Activated B cell treated with CpG ODN at 0.5 μM for 24 hours (primary cell): ENCODE data around the gene ADSS1. TPM values are rescaled to one million over a fixed set of nuclear protein-coding genes. Genes with fewer than 3 reads are reported as not detected.
A peak's percentile ranks its signal among the peaks of the same experiment; 100 is the strongest.

ENCODE experiments used
- ATAC-seq: fragments of 200-7000 bp; cut with Tn5 transposase; one replicate; pipeline ENCODE4 v1.10.0; 2021; ENCODE audit warnings: low read depth, mild to moderate bottlenecking, moderate library complexity
- CTCF ChIA-PET: fragments of 350-600 bp; sonication (Branson Sonifier 250); formaldehyde crosslinking; loops from one replicate; lab custom pipeline; 2021; ENCODE audit warnings: antibody characterized with exemption; lab: Charles Lee
- POLR2A ChIA-PET: fragments of 350-600 bp; sonication (Branson Sonifier 250); formaldehyde crosslinking; loops from one replicate; lab custom pipeline; 2021; ENCODE audit warnings: antibody characterized with exemption; lab: Charles Lee
- DNase-seq: peaks from one replicate; pipeline ENCODE4 v3.0.0; 2022
- H3K27ac Mint-ChIP-seq: one replicate; pipeline ENCODE4 v1.8.0; 2020; ENCODE audit warnings: mixed read lengths
- H3K27me3 Mint-ChIP-seq: one replicate; pipeline ENCODE4 v1.8.0; 2021; ENCODE audit warnings: mixed read lengths
- H3K36me3 Mint-ChIP-seq: one replicate; pipeline ENCODE4 v1.8.0; 2021; ENCODE audit warnings: low read depth, mixed read lengths
- H3K4me1 Mint-ChIP-seq: one replicate; pipeline ENCODE4 v1.8.0; 2021; ENCODE audit warnings: mixed read lengths
- H3K4me3 Mint-ChIP-seq: one replicate; pipeline ENCODE4 v1.8.0; 2020; ENCODE audit warnings: mild to moderate bottlenecking, mixed read lengths
- H3K9me3 Mint-ChIP-seq: one replicate; pipeline ENCODE4 v1.8.0; 2020; ENCODE audit warnings: mixed read lengths
- intact Hi-C: fragments of 100-400 bp; cut with micrococcal nuclease; formaldehyde crosslinking; loops from one replicate; pipeline ENCODE4 v1.15.1; 2024
- total RNA-seq: library from RNA; stranded (reverse); gene quantifications from 2 replicates; pipeline ENCODE4 v1.2.3, GENCODE V29; 2022
- TF ChIP-seq, protein P1 (sequence below): fragments of 200-600 bp; IDR thresholded peaks from one replicate; pipeline ENCODE4 v1.8.0; 2022; ENCODE audit warnings: antibody characterized with exemption, mild to moderate bottlenecking

The ADSS1 gene
- total RNA-seq, 1 donor from 2014 or later, result 0.18 TPM

DNA sequence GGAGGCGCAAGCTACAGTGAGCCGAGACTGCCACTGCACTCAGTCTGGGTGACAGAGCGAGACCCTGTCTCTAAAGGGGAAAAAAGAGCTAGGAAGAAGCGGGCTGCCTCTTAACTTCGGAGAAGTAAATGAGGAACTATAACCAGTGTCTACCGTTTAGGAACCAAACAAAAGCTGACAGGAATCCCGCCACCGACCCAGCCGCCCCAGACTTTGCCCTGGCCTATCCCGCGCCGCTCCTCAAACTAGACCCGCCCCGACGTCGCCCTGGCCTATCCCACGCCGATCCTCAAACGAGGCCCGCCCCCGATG is 28.4 kb downstream of the ADSS1 start:
- intact Hi-C loops, result loop anchor here (1.0 to 2.0 kb wide), 7 partner anchors 28 to 738 kb away; partner anchors contain the start of genes ADSS1, CDCA4, INF2 and TEDC1
- TF ChIP-seq, protein P1, sequence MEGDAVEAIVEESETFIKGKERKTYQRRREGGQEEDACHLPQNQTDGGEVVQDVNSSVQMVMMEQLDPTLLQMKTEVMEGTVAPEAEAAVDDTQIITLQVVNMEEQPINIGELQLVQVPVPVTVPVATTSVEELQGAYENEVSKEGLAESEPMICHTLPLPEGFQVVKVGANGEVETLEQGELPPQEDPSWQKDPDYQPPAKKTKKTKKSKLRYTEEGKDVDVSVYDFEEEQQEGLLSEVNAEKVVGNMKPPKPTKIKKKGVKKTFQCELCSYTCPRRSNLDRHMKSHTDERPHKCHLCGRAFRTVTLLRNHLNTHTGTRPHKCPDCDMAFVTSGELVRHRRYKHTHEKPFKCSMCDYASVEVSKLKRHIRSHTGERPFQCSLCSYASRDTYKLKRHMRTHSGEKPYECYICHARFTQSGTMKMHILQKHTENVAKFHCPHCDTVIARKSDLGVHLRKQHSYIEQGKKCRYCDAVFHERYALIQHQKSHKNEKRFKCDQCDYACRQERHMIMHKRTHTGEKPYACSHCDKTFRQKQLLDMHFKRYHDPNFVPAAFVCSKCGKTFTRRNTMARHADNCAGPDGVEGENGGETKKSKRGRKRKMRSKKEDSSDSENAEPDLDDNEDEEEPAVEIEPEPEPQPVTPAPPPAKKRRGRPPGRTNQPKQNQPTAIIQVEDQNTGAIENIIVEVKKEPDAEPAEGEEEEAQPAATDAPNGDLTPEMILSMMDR, result no peak
- no peaks in the 10 kb centered on the region for H3K9me3 Mint-ChIP-seq
- H3K27ac Mint-ChIP-seq, result peak overlapping the region; percentile 84
- peaks cover 30% of the 10 kb centered on the region for H3K36me3 Mint-ChIP-seq
- DNase-seq (no peak), ATAC-seq (no peak)
- peaks cover 34% of the 10 kb centered on the region for H3K4me1 Mint-ChIP-seq
- ChIA-PET POLR2A (interaction anchor here (0.5 to 1.8 kb wide), 15 partner anchors 14 to 1061 kb away, joined by 3 to 14 read pairs (median 4); partner anchors contain the start of genes CDCA4, GPR132 and ZBTB42), CTCF (interaction anchor here (0.6 to 4.0 kb wide), 6 partner anchors 15 to 293 kb away, joined by 3 to 27 read pairs (median 6); partner anchors contain the start of gene ADSS1)
- peak overlapping the region; percentile 88 for H3K4me3 Mint-ChIP-seq
- no peaks in the 10 kb centered on the region for H3K27me3 Mint-ChIP-seq

DNA sequence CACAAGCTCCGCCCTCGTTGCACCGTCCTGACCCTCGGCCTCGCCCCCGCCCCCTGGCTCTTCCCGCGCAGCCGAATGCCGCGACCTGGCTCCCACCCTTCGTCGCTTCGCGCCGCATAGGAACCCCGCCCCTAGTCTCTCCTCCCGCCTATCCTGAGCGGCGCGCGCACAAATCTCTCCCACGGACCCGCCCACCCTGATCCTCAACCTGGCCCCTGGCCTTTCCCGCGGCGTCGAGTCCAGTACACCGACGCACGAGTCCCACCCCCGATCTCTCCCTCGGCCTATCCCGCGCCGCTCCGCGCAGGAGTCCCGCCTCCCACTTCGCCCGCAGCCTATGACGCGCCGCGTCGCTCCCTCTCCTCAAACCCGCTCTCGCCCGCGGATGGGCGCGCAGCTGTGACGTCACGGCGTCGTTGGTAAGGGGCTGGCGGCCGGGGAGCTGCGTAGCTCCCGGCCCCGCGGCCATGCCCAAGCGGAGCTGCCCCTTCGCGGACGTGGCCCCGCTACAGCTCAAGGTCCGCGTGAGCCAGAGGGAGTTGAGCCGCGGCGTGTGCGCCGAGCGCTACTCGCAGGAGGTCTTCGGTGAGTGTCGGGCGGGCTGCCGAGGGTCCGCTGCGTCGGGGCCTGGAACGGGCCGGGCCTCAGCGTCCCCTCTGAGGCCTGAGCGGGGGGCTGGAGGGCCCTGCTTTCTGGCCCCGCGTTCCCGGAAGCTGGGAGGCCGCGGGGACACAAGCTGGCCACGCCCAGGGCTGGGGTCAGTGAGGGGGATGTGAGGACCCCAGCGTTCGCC is 28.9 kb downstream of the ADSS1 start, which contains the start of gene SIVA1:
SIVA1 (plus strand) TSS at position 413 of the 793 bp plus-strand sequence; CDS start at position 468, 55 bp downstream.
- DNase-seq (peak; percentile 98), ATAC-seq (peak; percentile 89)
- TF ChIP-seq, protein P1, result no peak
- no peaks in the 10 kb centered on the region for H3K9me3 Mint-ChIP-seq
- H3K27ac Mint-ChIP-seq, result peak within 1 kb of the TSS; percentile 84
- H3K36me3 Mint-ChIP-seq, result peaks cover 36% of the 10 kb centered on the region
- peaks cover 34% of the 10 kb centered on the region for H3K4me1 Mint-ChIP-seq
- peak within 1 kb of the TSS; percentile 88 for H3K4me3 Mint-ChIP-seq
- POLR2A ChIA-PET, result interaction anchor here (0.5 to 1.8 kb wide), 15 partner anchors 13 to 1062 kb away, joined by 3 to 14 read pairs (median 4); partner anchors contain the start of genes CDCA4, GPR132 and ZBTB42
- CTCF ChIA-PET, result interaction anchor here (0.6 to 4.0 kb wide), 6 partner anchors 14 to 292 kb away, joined by 3 to 27 read pairs (median 6); partner anchors contain the start of gene ADSS1
- H3K27me3 Mint-ChIP-seq, result no peaks in the 10 kb centered on the region
- intact Hi-C loops, result loop anchor here (1.0 to 2.0 kb wide), 7 partner anchors 29 to 738 kb away; partner anchors contain the start of genes ADSS1, CDCA4, INF2 and TEDC1

DNA sequence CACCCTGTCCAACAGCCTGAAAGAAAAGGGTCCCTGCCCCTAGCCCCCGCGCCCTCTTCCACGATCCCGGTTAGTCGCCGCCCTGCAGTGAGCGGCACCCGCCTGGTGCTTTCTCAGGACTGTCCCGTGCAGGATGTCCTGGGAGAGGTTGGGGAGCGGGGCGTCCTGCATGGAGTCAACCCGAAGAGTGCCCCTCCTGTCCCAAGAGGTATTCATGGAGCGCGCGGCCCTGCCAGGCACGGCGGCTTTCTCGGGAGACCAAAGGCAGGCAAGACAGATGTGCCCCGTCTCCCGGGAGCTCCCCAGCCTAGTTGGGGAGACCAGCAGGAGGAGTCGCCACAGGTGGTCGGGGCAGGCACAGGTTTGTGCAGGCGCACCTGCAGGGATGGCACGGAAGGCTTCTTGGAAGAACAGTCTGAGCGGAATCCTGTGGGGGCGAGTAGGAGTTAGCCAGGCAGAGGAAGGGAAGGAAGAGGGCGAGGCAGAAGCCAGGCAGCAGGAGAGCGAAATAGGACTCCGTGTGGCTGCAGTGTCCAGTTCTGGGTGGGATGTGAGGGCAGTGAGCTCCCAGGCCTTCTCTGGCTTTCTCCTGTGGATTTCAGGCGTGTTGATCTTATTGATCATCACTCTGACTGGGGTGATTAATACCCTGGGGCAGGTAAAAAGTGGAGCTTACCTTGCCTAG is 29.6 kb downstream of the ADSS1 start:
- no peak for ATAC-seq
- H3K36me3 Mint-ChIP-seq, result peaks cover 43% of the 10 kb centered on the region
- H3K4me1 Mint-ChIP-seq, result peaks cover 34% of the 10 kb centered on the region
- peak overlapping the region; percentile 41 for H3K27ac Mint-ChIP-seq
- POLR2A ChIA-PET, result interaction anchor here (1.2 to 1.8 kb wide), 6 partner anchors 13 to 311 kb away, joined by 3 to 14 read pairs (median 6); partner anchors contain the start of genes CDCA4, GPR132 and ZBTB42
- TF ChIP-seq, protein P1, result no peak
- H3K4me3 Mint-ChIP-seq, result peak overlapping the region; percentile 88
- no peak for DNase-seq
- CTCF ChIA-PET, result interaction anchor here (1.6 to 4.0 kb wide), 3 partner anchors 14 to 45 kb away, joined by 8 to 27 read pairs (median 9); partner anchors contain the start of gene ADSS1
- intact Hi-C loops, result loop anchor here (2.0 kb wide), 4 partner anchors 47 to 737 kb away; partner anchors contain the start of genes CDCA4, INF2, TEDC1 and ZBTB42
- H3K9me3 Mint-ChIP-seq, result no peaks in the 10 kb centered on the region
- H3K27me3 Mint-ChIP-seq, result no peaks in the 10 kb centered on the region

DNA sequence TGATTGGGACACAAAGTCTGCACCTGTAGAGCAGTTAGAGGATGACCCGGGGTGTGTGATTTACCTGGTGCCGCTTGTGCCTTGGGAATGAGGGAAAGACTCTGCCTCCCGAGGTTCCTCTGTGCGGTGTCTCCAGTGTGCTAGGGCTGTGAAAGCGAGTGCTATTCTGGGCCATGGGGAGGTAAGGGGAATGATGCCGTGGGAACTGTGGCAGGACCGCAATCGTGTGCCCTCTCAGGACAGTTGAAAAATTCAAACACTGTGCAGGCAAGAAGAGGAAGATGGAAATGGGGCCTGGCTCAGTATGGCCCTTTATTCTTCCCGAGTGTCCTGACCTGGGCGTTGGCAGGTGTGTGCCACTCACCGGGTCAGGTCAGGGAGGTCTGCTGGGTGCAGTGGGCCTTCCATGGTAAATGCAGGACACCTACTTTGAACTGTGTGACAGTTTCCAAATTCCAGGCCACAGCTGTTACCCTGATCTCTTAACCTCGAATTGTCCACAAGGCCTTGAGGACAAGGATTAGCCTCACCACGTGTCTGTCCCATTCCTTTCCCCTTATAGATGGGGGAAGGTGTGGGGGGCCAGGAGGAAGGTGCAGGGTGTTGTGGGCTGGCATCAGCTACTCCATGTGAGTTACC is 30.3 kb downstream of the ADSS1 start:
- no peak for DNase-seq
- ChIA-PET CTCF (interaction anchor here (4.0 kb wide), 1 partner anchor 13 kb away, joined by 27 read pairs; no protein-coding TSS in a partner anchor), POLR2A (no interaction called here)
- TF ChIP-seq, protein P1, result no peak
- intact Hi-C loops, result no loop called here
- Mint-ChIP-seq H3K9me3 (no peaks in the 10 kb centered on the region), H3K36me3 (peaks cover 49% of the 10 kb centered on the region), H3K4me1 (peaks cover 32% of the 10 kb centered on the region), H3K27me3 (no peaks in the 10 kb centered on the region), H3K4me3 (peak overlapping the region; percentile 88), H3K27ac (no peak overlapping the region)
- no peak for ATAC-seq
